Suppressor macrophage treated with lipopolysaccharide for 4 hours (primary cell): ENCODE data around the gene CEACAM21.

ENCODE experiments used
- DNase-seq: peaks from one replicate; pipeline ENCODE4 v3.0.0-alpha.2; 2020

Gene CEACAM21

GRCh38 chr19:41587838-41588210, 11.9 kb downstream of the CEACAM21 start:
- no peak for DNase-seq

GRCh38 chr19:41588497-41589209, 12.7 kb downstream of the CEACAM21 start:
- no peak for DNase-seq

- no peak for DNase-seq
These were observed 13.4 kb downstream of the CEACAM21 start for GRCh38 chr19:41589371-41589770.

GRCh38 chr19:41590936-41591335, 15.0 kb downstream of the CEACAM21 start:
- no peak for DNase-seq

GRCh38 chr19:41591951-41592562, 16.1 kb downstream of the CEACAM21 start:
- no peak for DNase-seq

GRCh38 chr19:41595258-41595889, 19.4 kb downstream of the CEACAM21 start:
- DNase-seq: peak; percentile 86

GRCh38 chr19:41595890-41596280, 19.9 kb downstream of the CEACAM21 start:
- DNase-seq: no peak

- DNase-seq: peak; percentile 83
These were observed 21.7 kb downstream of the CEACAM21 start for GRCh38 chr19:41597600-41598041.

- no peak for DNase-seq
These were observed 23.4 kb downstream of the CEACAM21 start for GRCh38 chr19:41599175-41599966.

GRCh38 chr19:41601771-41602170, 25.8 kb downstream of the CEACAM21 start:
- DNase-seq: no peak

GRCh38 chr19:41604831-41605230, 28.9 kb downstream of the CEACAM21 start:
- DNase-seq: no peak

- DNase-seq: no peak
These were observed 30.4 kb downstream of the CEACAM21 start for GRCh38 chr19:41606215-41606837.

GRCh38 chr19:41607668-41608067, 31.7 kb downstream of the CEACAM21 start:
- DNase-seq: no peak

GRCh38 chr19:41610789-41611188, 34.8 kb downstream of the CEACAM21 start:
- DNase-seq: peak; percentile 26

- DNase-seq: peak; percentile 50
These were observed 36.5 kb downstream of the CEACAM21 start for GRCh38 chr19:41612483-41612882.

GRCh38 chr19:41615207-41615606, 39.2 kb downstream of the CEACAM21 start:
- DNase-seq: no peak

- peak; percentile 36 for DNase-seq
These were observed 41.0 kb downstream of the CEACAM21 start for GRCh38 chr19:41616792-41617621.

GRCh38 chr19:41617941-41618730, 42.2 kb downstream of the CEACAM21 start:
- DNase-seq: no peak

- peak; percentile 39 for DNase-seq
These were observed 43.1 kb downstream of the CEACAM21 start for GRCh38 chr19:41619018-41619556.

- no peak for DNase-seq
These were observed 44.2 kb downstream of the CEACAM21 start for GRCh38 chr19:41620171-41620570.

- no peak for DNase-seq
These were observed 45.3 kb downstream of the CEACAM21 start for GRCh38 chr19:41621226-41621625.
